Kidney tubule cell (primary cell): ENCODE results near the gene DTX3.
A peak's percentile ranks its signal among the peaks of the same experiment; 100 is the strongest.

Source experiments
- DNase-seq: peaks from one replicate; pipeline ENCODE4 v3.0.0-alpha.2; 2018; ENCODE audit warnings: low spot score

The DTX3 gene

DNA sequence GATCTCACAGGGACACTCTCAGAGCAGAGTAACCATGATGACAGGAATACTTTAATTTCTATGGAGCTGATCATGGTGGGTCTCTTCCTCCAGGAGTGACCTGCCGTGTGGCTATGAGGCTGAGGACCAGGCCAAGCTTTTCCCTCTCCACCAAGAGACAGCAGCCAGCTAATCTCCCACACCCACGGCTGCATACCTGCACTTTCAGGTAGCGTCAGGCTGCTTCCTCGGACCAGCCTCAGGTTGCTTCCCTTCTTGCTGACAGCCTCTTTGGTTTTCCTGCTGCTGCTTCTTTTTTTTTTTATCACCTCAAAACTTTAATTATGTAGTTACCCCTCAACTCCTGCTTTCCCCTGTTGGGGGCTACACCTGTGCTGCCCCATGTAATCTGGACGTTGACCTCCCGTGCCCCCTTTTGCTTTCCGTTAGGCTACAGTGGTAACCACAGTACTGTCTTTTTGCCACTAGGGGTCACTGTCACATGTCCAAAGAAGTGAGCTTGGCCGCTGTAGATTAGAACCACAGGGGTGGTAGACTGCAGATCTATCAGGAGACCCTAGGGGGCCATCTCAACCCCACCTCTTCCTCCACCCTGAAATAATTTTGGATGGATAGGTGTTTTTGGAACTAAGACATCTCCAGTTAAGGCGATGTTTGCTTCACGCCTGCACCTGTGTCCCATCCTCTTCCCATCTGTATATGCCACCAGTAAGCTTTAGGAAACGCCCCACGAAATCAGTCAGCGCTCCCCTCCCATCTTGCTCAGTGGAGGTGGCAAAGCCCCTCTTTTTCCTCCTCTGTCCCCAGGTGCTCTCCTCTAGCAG lies 21.4 kb upstream of the DTX3 start:
- DNase-seq, result peak; percentile 79

DNA sequence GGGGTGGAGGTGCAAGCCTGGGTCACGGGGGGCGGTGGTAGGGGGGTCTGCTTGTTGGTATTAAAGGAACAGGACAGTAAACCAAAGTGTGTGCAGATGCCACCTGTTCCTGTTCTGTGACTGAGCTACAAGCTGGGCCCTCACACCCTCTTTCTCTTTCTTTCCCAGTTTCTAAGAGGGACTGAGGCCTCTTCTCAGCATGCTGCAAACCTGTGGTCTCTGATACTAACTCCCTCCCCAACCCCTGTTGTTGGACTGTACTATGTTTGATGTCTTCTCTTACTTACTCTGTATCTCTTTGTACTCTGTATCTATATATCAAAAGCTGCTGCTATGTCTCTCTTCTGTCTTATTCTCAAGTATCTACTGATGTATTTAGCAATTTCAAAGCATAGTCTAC lies 20.6 kb upstream of the DTX3 start:
- DNase-seq, result no peak

DNA sequence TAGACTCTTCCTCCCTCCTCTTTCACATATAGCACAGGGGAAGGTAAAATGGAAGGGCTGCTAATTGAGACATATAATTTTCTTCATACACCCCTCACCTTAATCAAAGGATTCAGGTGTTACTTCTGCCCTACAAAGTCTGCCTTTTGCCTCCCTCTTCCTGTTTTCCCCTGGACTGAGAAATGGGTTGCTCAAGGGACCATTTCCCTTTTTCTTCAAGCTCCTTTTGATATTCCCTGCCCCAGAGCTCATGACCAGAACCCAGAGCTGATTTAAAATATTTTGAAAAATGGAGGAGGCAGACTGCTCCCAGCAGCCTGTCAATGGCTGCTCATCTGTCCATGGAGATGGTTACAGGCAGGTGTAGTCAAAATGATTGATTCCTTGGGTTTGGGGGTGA lies 19.9 kb upstream of the DTX3 start:
- no peak for DNase-seq

- no peak for DNase-seq
These were observed 19.5 kb upstream of the DTX3 start for GRCh38 chr12:57585156-57585555.

GRCh38 chr12:57586128-57586527 lies 18.5 kb upstream of the DTX3 start:
- DNase-seq, result no peak

DNA sequence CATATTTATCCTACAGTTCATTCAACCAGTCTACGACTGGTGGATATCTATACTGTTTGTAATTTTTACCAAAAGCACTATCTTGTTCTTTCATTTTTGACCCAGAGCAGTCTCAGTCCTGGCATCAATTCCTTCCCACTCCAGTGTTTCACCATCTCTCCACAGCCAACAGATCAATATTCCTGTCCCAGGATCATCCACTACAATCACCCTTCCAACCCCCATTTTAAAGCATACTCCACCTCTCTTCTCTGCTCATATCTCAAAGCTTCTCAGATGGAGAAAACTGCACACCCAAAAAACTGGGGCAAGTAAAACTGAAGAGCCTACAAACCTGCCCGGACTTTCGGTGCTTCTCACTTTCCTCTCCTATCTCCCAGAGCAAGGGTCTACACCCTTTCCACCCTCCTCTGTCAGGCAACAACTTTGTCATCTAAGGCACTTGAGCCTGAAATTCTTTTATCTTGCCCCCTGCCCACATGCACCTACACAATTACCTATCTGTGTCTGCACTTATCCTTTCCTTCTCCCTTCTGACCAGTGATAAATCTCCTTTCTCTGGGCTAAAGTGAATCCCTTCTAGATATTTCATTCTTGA lies 17.7 kb upstream of the DTX3 start:
- DNase-seq, result no peak

DNA sequence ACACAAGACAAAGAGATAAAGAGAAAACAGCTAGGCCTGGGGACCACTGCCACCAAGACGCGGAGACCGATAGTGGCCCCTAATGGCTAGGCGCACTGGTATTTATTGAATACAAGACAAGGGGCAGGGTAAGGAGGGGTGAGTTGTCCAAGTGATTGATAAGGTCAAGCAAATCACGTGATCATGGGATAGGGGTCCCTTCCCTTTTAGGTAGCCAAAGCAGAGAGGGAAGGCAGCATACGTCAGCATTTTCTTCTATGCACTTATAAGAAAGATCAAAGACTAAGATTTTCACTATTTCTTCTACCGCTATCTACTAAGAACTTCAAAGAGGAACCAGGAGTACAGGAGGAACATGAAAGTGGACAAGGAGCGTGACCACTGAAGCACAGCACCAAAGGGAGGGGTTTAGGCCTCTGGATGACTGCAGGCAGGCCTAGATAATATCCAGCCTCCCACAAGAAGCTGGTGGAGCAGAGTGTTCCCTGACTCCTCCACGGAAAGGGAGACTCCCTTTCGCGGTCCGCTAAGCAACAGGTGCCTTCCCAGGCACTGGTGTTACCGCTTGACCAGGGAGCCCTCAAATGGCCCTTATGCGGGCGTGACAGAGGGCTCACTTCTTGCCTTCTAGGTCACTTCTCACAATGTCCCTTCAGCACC lies 15.5 kb upstream of the DTX3 start:
- peak; percentile 21 for DNase-seq

DNA sequence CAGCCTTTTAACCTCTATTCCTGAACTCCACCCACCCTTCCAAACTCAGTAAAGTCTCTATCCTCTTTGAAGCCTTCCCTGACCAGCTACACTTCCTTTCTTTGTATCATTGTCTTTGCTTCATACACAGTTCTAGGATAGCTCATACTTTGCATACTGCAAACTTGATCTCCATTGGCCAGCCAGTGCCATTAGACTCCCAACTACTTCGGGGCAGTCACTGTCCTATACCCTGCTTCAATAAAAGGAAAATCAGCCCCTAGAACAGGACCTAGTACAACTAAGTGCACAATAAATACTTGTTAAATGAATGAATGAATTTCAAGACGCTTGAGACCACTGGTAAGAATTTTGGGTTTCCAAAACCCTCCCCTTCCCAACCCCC lies 14.2 kb upstream of the DTX3 start:
- DNase-seq, result no peak

- peak; percentile 88 for DNase-seq
These were observed 13.5 kb upstream of the DTX3 start, which contains the start of gene PIP4K2C for GRCh38 chr12:57590864-57591781. Gene PIP4K2C (plus strand): TSS chr12:57591192. CDS start chr12:57591290, 98 bp downstream.

- DNase-seq, result no peak
These were observed 12.8 kb upstream of the DTX3 start for GRCh38 chr12:57591782-57592325.

DNA sequence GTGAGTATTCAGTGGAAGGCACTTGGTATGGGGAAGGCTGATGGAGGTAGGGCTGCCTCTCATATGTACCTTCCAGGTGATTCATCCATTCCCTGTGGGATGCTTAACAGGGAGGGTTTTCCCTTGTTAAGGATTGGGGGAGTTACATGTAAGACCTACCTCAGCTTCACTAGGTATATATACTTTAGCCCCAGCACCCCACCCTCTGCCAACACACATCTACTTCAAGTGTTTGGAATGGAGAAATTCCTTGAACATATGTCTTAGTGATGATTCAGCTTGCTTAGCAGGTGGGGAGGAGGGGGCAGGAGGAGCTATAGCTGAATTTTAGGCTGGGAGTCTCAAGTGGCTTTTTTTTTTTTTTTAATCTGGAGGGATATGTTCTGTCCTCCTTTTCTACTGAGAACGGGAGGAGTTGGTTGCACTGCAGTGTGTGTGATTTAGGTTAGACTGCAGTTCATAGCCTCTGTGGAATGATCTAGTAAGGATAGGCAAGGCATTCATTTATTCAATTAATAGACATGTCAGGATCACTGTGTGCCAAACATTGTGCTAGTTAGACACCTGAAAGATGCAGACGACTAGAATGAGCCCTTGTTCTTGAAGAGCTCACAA lies 12.0 kb upstream of the DTX3 start:
- peak; percentile 63 for DNase-seq

DNA sequence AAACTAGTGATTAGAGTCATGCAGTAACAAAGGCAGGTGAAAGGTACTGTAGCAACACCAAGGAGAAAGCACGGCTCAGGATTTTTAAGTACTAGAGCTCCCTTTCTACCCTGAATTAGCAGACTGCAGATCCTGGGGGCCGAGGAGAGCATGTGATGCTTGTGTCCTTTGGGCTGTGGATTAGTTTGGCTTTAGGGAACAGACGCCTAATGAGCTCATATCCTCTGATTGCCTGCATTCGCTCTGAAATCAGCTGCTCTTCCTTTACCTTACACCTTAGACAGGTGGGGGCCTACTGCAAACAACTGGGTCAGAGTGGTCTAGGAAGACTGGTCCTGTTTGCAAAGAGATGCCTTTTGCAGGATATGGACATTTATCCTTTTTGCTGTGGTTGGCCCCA lies 11.4 kb upstream of the DTX3 start:
- DNase-seq, result no peak

DNA sequence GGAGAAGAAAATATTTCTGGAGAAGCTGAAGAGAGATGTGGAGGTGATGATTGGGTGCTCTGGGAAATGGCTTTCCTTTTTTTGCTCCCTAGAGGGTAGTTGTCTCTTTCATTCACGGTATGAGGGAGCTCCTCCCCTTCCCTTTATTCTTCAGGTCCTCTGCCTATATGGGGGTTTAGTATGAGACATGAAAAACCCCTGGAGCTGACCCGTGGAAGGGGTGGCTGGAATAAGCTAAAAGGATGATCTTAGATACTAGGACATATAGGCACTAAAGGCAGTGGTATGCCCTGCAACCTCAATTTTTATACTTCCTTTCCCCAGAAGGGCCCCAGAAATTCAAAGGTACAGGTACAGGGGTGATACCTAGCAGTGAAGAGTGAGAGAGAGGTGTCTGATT lies 4.2 kb upstream of the DTX3 start:
- no peak for DNase-seq

DNA sequence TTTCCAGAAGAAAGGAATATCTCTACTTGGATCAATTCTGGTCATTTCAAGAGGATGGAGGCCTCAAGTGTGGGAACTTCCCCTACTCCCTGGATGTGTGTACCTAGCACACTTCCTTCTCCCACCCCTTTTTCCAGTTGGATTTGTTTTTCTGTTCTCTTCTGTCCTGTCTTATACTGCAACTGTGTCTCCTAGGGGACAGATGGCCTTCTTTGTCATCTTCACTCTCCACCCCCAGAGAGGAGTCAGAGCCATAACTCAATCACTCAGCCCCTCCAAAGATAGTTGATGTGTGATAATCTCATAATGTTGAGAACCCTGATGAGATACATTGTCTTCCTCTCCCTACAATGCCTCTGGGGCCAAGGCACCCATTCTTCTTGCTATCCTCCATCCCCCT lies 2.1 kb upstream of the DTX3 start:
- DNase-seq, result no peak

DNA sequence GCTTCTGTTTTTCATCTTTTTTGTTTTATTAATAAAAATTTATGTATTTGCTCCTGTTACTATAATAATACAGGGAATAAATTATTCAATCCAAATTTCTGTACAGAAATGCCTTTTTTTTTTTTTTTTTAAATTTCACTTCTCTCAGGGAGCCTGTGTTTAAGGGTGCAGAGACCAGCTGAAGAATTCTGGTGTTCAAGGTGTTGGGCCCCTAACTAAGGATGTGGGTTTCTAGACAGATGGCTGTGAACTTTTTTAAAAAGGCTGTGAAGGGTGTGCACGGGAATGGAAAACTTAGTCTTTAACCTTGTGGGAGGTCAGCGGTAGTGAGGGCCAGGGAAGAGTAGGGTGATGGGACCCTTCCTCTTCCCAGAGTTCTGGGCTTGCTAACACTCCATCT lies 1.3 kb upstream of the DTX3 start:
- DNase-seq, result no peak

DNA sequence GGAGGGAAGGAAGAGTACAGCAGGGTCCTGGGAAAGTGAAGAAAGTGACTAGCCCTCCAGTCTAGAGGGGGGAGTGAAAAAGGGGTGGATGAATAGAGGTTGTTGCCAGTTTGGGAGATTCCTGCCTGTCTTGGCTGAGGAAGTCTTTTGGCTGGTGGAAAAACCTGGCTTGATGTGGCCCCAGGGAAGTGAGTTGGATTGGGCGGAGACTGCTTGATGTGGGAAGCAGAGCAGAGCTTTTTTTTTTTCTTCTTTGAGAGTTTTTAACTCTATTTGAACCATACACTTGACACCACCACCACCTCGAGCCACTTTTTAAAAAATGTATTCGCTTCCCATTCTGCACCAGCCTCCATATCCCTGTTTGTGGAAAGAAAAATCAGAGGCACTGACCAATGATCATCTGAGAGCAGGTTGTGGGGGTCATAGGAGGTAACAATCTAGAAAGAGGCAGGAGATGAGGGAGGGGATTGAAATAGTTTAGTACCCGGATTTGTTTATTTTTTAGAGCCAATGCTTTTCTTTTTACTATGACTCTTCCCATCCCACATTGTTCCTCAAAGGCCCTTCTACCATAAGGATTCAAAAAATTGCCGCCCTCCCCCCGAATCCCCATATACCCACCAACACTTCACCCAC lies 690 bp upstream of the DTX3 start:
- DNase-seq, result peak; percentile 25

DNA sequence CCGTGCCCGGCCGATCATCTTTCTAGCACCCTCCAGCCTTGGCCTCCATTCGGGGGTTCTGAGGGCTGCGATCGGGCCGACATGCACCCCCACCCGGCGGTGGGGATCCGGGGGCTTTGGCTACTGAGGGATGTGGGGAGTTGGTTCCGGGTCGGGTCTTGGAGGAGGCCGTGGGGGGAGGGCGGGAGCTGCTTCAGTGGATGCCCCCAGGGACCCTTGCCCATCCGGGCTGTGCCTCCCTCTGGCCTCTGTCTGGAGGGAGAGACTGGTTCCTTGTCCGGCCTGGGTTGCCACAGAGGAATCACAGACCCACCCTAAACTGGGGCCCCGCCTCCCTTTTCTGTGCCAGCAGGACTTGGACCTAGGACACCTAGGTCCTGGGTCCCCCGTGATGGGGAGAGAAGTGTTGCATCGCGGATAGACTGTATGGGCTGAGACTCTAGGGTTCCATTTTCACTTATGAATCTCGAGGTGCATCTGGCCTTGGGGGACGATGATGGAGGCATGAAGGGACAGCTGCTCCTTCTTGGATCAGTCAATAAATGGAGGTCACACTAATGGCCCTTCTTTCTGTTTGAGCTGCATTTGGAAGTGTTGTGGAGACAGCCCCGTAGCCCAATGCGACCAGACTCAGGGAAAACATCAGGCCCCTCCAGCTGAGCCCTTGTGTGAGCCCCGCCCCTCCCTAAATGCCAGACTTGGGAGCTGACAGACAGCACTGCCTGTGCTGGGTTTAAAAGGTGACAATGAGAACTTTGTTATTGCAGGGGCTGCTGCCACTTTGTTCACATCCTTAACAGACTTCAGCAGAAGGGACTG lies 577 bp downstream of the DTX3 start:
- DNase-seq, result no peak

DNA sequence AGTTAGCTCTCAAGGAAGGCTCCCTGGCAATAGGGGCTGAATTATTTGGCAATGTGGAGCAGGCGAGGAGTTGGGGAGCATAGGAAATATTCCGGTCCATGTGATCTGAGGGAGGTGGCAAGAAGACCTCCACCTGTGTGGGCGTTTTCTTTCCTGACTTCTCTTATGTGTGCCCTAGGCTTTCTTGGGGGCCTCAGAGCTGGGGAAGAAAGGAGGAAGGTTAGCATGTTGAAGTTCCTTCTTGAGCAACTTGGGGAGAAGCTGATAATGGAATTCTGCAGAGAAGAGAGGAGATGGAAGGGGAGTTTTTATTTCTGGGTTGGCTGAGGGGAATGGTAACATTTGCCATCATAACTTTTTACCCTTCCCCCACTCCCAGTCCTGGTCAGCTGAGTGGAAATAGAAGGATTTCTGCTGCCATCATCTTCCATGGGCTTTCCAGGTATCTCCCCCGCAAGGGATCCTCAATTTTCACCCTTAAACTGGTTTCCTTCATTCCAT lies 1.2 kb downstream of the DTX3 start:
- no peak for DNase-seq

DNA sequence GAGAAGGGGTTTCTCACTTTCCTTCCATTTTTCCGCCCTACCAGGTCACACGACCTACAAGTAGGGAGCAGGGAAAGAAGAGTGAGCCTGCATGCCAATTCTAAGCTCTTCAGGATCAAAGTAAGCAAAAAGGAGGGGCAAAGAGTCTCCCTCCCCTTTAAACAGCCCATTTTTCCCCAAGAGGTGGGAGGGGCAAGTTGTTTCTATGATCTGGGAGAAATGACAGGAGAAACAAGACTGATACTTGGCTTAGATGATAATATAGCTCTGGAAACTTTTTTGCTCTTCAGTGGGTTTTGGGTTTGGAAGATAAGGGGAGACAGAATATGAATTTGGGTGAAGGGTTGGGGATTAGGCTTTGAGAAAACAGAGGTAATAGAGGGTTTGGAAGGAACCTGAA lies 1.8 kb downstream of the DTX3 start:
- no peak for DNase-seq

DNA sequence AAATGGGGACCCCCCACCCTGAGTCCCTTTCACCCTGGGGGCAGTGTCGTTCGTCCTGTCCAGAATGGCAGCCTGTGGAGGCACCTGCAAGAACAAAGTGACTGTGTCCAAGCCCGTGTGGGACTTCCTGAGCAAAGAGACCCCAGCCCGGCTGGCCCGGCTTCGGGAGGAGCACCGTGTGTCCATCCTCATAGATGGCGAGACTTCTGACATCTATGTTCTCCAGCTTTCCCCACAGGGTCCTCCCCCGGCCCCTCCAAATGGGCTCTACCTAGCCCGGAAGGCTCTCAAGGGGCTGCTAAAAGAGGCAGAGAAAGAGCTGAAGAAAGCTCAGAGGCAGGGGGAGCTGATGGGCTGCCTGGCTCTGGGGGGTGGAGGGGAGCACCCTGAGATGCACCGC lies 2.2 kb downstream of the DTX3 start:
- DNase-seq, result no peak
